Effector memory CD8-positive, alpha-beta T cell (primary cell): ENCODE measurements around the gene MMS19.
"Not testable (repeated sequence)": the region's sequence is repeated elsewhere in the genome, so short reads cannot be mapped to it uniquely, and the experiment has no call there.

Experiments
- ATAC-seq: fragments of 150-1000 bp; cut with Tn5 transposase; replicated peaks from 2 replicates; pipeline ENCODE4 v1.10.0; 2021; ENCODE audit warnings: mild to moderate bottlenecking, moderate library complexity
- DNase-seq, 3 experiments: peaks; one replicate each; pipeline ENCODE4 v3.0.0; 2021
- H3K27ac Mint-ChIP-seq, 2 donors: one replicate each; pipeline ENCODE4 v1.8.0; 2022; ENCODE audit warnings: mild to moderate bottlenecking in 2 of 2, mixed read lengths in 2 of 2, moderate library complexity in 2 of 2
- H3K27me3 Mint-ChIP-seq, 2 donors: one replicate each; pipeline ENCODE4 v1.8.0; 2022; ENCODE audit warnings: mixed read lengths in 2 of 2
- H3K36me3 Mint-ChIP-seq: one replicate; pipeline ENCODE4 v1.8.0; 2022; ENCODE audit warnings: mild to moderate bottlenecking, moderate library complexity, mixed read lengths; ENCODE audit not compliant: insufficient read depth
- H3K4me1 Mint-ChIP-seq, 2 donors: one replicate each; pipeline ENCODE4 v1.8.0; 2022; ENCODE audit warnings: low read depth in 2 of 2, mixed read lengths in 2 of 2
- H3K4me3 Mint-ChIP-seq, 2 donors: one replicate each; pipeline ENCODE4 v1.8.0; 2022; ENCODE audit warnings: mild to moderate bottlenecking in 2 of 2, mixed read lengths in 2 of 2, moderate library complexity in 2 of 2
- H3K9me3 Mint-ChIP-seq, 2 donors: one replicate each; pipeline ENCODE4 v1.8.0; 2022; ENCODE audit warnings: mixed read lengths in 2 of 2

MMS19 gene

GRCh38 chr10:97537186-97537869 is 39.1 kb upstream of the MMS19 start:
- no peak overlapping the region for H3K27ac Mint-ChIP-seq
- no peaks in the 10 kb centered on the region for H3K36me3 Mint-ChIP-seq
- H3K4me3 Mint-ChIP-seq = no peak overlapping the region
- no peaks in the 10 kb centered on the region for H3K4me1 Mint-ChIP-seq
- no peaks in the 10 kb centered on the region for H3K9me3 Mint-ChIP-seq
- DNase-seq (no peak), ATAC-seq (no peak)
- H3K27me3 Mint-ChIP-seq = no peaks in the 10 kb centered on the region

DNA sequence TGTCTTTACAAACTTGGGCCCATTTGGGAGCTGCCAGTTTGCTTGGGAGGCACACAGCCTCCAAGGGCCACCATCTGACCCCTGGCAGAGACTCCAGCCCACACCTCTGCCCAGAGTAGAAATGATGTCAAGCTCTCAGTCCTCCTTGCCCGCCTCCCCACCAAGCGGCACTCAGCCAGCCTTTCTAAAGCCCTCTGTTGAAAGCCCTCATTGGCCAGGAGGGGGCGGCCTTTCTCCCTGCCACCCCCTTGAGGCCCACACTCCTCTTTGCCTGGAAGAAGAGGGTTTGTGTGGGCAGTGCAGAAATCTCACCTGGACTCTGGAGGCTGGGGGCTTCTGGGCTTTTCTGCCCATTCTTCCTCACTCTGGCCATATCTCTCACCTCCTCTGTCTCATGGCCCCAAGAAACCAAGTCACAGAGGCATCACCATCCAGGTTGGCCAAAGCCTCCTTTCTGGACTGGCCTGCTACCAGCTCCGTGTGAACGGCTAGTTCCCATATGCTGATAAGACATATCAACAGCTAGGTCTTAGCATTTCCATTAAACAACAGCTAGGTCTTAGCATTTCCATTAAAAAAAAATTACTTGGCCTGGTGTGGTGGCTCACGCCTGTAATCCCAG is 36.6 kb upstream of the MMS19 start:
- Mint-ChIP-seq H3K27me3 (peaks cover 0 to 8% of the 10 kb centered on the region in 2 donors), H3K4me1 (no peaks in the 10 kb centered on the region), H3K4me3 (no peak overlapping the region), H3K27ac (peak overlapping the region in 1 of 2 donors; percentile 38), H3K9me3 (no peaks in the 10 kb centered on the region), H3K36me3 (no peaks in the 10 kb centered on the region)
- DNase-seq = no peak
- ATAC-seq = peak; percentile 29

- no peaks in the 10 kb centered on the region for H3K4me1 Mint-ChIP-seq
- no peak for DNase-seq
- no peaks in the 10 kb centered on the region for H3K36me3 Mint-ChIP-seq
- no peak for ATAC-seq
- H3K27ac Mint-ChIP-seq = no peak overlapping the region
- H3K27me3 Mint-ChIP-seq = peaks cover 0 to 8% of the 10 kb centered on the region in 2 donors
- no peak overlapping the region for H3K4me3 Mint-ChIP-seq
- no peaks in the 10 kb centered on the region for H3K9me3 Mint-ChIP-seq
Observed at GRCh38 chr10:97533888-97534287, 35.7 kb upstream of the MMS19 start.

GRCh38 chr10:97532935-97533671 is 34.9 kb upstream of the MMS19 start:
- Mint-ChIP-seq H3K27ac (no peak overlapping the region), H3K4me3 (no peak overlapping the region), H3K9me3 (no peaks in the 10 kb centered on the region), H3K36me3 (no peaks in the 10 kb centered on the region), H3K4me1 (no peaks in the 10 kb centered on the region), H3K27me3 (peaks cover 0 to 8% of the 10 kb centered on the region in 2 donors)
- ATAC-seq = no peak
- no peak for DNase-seq

DNA sequence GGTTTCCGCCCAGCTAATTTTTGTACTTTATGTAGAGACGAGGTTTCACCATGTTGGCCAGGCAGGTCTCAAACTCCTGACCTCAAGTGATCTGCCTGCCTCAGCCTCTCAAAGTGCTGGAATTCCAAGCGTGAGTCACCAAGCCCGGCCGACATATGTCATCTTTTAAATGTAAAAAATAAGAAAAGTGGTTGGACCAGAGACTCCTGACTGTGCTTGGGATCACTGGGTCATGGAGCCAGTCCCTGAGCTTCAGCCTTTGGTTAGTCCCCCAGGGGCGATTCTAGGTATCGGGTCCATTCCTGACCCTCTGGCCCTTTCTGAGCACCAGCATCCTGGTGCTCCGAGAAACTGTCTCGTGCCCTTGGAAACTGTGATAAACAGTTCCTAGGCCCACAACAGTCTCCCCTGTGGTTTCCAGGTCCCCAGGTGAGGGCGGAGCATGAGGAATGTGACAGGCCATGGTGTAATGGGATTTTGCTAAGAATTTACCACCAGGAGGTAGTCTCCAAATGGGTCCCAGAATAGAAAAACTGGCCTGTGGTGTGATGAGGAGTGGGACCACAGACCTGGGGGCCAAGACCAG is 33.3 kb upstream of the MMS19 start:
- DNase-seq (no peak), ATAC-seq (no peak)
- Mint-ChIP-seq H3K4me1 (no peaks in the 10 kb centered on the region), H3K27ac (no peak overlapping the region), H3K36me3 (no peaks in the 10 kb centered on the region), H3K9me3 (no peaks in the 10 kb centered on the region), H3K4me3 (no peak overlapping the region), H3K27me3 (peaks cover 0 to 8% of the 10 kb centered on the region in 2 donors)

- ATAC-seq = no peak
- Mint-ChIP-seq H3K36me3 (no peaks in the 10 kb centered on the region), H3K9me3 (no peaks in the 10 kb centered on the region), H3K27ac (no peak overlapping the region), H3K4me3 (no peak overlapping the region), H3K27me3 (peaks cover 0 to 12% of the 10 kb centered on the region in 2 donors), H3K4me1 (no peaks in the 10 kb centered on the region)
- no peak for DNase-seq
Observed at GRCh38 chr10:97529685-97530465, 31.7 kb upstream of the MMS19 start.

- DNase-seq, H3K36me3 Mint-ChIP-seq, H3K27ac Mint-ChIP-seq, H3K4me1 Mint-ChIP-seq, H3K9me3 Mint-ChIP-seq, ATAC-seq, H3K4me3 Mint-ChIP-seq: not testable (repeated sequence)
- H3K27me3 Mint-ChIP-seq = peaks cover 0 to 22% of the 10 kb centered on the region in 2 donors
Observed at GRCh38 chr10:97528876-97529275, 30.7 kb upstream of the MMS19 start.

DNA sequence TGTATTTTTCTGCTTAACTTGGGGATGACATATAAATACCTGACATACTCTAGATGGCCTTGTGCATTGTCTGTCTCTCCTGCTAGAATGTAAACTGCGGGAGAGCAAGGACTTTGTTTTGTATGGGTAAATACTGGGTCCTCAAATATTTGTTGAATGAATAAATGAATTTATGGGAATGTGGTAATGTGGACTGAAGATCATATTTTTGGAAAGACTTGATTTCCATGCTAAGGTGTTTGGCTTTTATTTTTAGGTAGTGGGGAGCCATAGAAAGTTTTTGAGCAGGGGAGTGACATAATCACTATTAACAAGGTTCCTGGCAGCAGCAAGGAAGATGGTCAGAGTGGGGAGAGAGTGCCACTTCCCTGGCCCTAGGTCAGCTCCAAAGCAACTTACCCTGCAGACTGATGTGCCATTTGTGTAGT is 27.5 kb upstream of the MMS19 start:
- peaks cover 15 to 46% of the 10 kb centered on the region in 2 donors for H3K27me3 Mint-ChIP-seq
- no peak overlapping the region for H3K27ac Mint-ChIP-seq
- H3K36me3 Mint-ChIP-seq = no peaks in the 10 kb centered on the region
- ATAC-seq (no peak), DNase-seq (no peak)
- no peaks in the 10 kb centered on the region for H3K4me1 Mint-ChIP-seq
- no peaks in the 10 kb centered on the region for H3K9me3 Mint-ChIP-seq
- no peak overlapping the region for H3K4me3 Mint-ChIP-seq

DNA sequence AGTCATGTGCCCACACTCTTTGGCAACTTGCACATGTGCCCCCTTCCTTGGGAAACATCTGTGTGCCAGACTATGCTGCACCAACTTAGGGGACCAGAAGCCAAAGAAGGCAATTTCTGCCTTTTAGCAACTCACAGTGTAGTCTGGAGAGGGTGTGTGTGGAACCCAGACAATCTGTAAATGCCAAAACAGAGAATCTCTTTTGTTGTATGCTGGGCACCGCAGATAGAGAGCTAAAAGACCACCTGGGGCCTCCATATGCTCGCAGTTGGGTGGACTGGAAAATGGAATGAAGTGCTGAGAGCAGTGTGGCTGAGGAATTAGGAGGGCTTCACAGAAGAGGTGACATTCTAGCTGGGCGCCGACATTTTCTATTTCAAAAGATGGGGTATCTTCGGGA is 26.9 kb upstream of the MMS19 start:
- H3K4me3 Mint-ChIP-seq = no peak overlapping the region
- H3K27ac Mint-ChIP-seq = no peak overlapping the region
- no peak for DNase-seq
- H3K4me1 Mint-ChIP-seq = no peaks in the 10 kb centered on the region
- peaks cover 21 to 52% of the 10 kb centered on the region in 2 donors for H3K27me3 Mint-ChIP-seq
- ATAC-seq = no peak
- no peaks in the 10 kb centered on the region for H3K9me3 Mint-ChIP-seq
- H3K36me3 Mint-ChIP-seq = no peaks in the 10 kb centered on the region

- no peaks in the 10 kb centered on the region for H3K4me1 Mint-ChIP-seq
- peaks cover 21 to 62% of the 10 kb centered on the region in 2 donors for H3K27me3 Mint-ChIP-seq
- no peak overlapping the region for H3K4me3 Mint-ChIP-seq
- DNase-seq (no peak), ATAC-seq (no peak)
- H3K27ac Mint-ChIP-seq = peak overlapping the region in 1 of 2 donors; percentile 20
- no peaks in the 10 kb centered on the region for H3K9me3 Mint-ChIP-seq
- no peaks in the 10 kb centered on the region for H3K36me3 Mint-ChIP-seq
Observed at GRCh38 chr10:97522937-97523336, 24.7 kb upstream of the MMS19 start.

DNA sequence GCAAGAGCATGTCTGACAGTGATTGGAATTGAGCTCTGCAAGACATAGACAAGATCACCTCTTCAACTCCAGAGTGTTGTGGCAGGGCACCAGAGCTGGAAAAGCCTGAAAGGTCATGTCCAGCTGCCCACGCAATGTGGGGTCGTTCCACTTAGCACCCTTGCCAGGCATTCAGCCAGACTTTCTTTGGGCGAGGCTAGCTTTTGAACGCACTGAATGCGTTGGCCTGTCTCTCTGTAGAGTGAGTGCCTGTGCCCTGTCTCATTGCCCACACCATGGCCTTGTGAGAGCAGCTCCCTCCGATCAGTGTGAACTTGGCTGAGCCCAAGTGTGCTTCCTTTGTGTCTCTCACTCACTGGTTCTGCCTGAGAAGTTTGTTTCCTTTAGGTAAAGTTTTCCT is 23.8 kb upstream of the MMS19 start:
- H3K4me3 Mint-ChIP-seq = no peak overlapping the region
- H3K27ac Mint-ChIP-seq = no peak overlapping the region
- H3K27me3 Mint-ChIP-seq = peaks cover 24 to 67% of the 10 kb centered on the region in 2 donors
- H3K36me3 Mint-ChIP-seq = no peaks in the 10 kb centered on the region
- no peak for DNase-seq
- H3K4me1 Mint-ChIP-seq = peaks cover under 1 to 1% of the 10 kb centered on the region in 2 donors
- no peaks in the 10 kb centered on the region for H3K9me3 Mint-ChIP-seq
- ATAC-seq = no peak

DNA sequence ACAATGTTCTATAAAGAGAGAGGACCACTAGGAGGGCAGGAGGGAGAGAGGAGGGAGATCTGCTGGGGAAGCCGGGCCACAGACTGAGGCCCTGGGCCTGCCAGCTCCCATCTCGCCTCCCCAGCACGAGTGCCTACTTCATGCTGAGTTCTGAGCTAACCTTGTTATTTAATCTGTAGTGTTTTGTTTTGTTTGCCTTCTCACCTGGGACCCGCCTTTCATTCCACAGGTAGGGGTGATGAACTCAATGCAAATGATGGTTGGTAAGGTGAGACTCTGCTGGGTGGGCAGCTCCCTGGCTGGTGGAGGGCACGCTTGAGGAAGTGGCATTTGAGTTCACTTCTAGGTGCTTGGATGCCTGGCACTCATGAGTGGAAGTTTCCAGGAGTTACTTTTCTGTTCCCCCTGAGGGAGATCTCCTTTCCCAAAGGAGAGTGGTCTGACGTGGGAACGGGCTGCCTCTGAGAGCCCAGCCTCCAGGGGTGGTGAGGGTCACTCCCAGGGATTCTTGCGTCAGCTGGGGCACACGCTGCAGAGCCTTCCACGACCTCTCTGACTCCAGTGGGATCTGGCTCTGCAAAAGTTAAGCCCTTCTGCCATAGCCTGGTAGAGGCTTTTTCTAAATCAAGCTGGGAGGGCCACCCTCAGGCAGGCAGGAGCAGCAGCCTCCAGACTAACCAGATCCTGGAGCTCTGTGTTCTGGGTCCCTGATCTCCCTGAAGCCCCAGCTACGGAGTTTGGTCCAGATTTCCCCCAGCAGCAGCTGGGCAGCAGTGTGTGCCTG is 22.9 kb upstream of the MMS19 start:
- H3K4me3 Mint-ChIP-seq = no peak overlapping the region
- no peaks in the 10 kb centered on the region for H3K36me3 Mint-ChIP-seq
- peaks cover 28 to 75% of the 10 kb centered on the region in 2 donors for H3K27me3 Mint-ChIP-seq
- DNase-seq = no peak
- no peak for ATAC-seq
- H3K4me1 Mint-ChIP-seq = peaks cover 2 to 5% of the 10 kb centered on the region in 2 donors
- H3K9me3 Mint-ChIP-seq = no peaks in the 10 kb centered on the region
- no peak overlapping the region for H3K27ac Mint-ChIP-seq
